GM18507 (cell line): ENCODE results near the gene NCAPD3.
"Not testable (repeated sequence)": the region's sequence is repeated elsewhere in the genome, so short reads cannot be mapped to it uniquely, and the experiment has no call there.

Experiments used
- DNase-seq: peaks from one replicate; pipeline ENCODE4 v3.0.0; 2011; ENCODE audit warnings: low read depth; ENCODE audit not compliant: insufficient read length; ENCODE audit errors: extremely low spot score
- FAIRE-seq: peaks from 2 replicates; lab custom pipeline; 2011; peaks lifted over from hg19 to GRCh38; lab: Jason Lieb, UNC

NCAPD3 gene

GRCh38 chr11:134143801-134144200, 80.0 kb downstream of the NCAPD3 start:
- no peak for DNase-seq
- FAIRE-seq, result no peak

DNA sequence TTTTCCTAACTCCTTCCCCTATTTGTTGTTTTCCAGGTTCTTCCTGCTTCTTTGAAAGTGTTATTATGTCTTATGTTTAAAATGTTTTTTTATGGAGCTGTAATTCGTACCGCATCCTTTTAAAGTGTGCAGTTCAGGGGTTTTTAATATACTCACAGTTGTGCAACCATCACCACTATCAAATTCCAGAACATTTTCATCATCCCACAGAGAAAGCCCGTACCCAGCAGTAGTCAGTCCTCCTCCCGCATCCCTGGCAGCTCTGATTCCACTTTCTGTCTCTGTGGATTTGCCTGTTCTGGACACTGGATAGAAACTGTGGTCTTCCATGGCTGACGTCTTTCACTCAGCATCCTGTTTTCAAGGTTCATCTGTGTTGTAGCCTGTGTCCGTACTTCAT, 81.2 kb downstream of the NCAPD3 start:
- FAIRE-seq (no peak), DNase-seq (no peak)

DNA sequence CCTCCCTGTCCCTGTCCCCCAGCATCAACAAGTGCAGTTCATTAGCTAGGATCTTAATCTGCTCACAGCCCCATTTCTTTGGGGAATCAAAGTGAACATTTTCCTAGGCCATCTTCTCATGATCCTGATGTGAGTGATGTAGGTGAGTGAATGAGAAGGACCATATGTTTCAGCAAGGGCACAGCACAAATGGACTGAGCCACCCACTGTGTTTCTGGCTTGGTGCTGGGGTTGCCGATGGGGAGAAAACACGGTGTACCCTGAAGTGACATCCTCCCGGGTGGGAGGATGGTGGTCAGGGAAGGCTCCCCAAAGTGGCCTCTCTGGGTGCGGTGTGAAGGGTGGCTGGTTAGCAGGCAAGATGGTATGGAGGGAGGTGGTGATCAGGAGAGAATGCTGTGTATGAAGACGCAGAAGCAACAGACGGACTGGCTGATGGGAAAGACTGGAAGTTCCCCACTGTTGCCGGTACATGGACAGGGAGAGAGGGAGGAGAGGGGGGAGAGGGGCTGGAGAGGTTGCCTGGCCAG, 82.7 kb downstream of the NCAPD3 start:
- DNase-seq (no peak), FAIRE-seq (no peak)

- FAIRE-seq (peak; percentile 59), DNase-seq (peak; percentile 9)
Measured at GRCh38 chr11:134139873-134140331, 83.9 kb downstream of the NCAPD3 start.

- no peak for DNase-seq
- FAIRE-seq, result no peak
Measured at GRCh38 chr11:134139303-134139872, 84.4 kb downstream of the NCAPD3 start.

DNA sequence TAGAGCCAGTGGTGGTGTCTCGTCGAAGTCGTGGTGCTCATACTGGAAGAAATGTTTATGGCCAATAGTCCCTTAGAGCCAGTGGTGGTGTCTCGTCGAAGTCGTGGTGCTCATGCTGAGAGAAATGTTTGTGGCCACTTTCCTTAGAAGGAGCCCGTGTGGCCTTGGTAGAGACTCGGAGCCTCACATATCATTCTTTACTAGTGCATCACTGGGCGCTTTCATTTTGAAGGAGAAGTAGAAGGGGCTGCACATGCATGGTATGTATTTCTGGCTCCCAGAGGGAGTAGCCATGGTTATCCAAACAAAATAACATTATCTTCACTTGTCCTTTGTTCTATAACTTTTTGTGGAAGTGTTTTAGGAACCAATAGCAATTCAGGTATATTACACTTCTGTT, 85.4 kb downstream of the NCAPD3 start:
- DNase-seq, result no peak

DNA sequence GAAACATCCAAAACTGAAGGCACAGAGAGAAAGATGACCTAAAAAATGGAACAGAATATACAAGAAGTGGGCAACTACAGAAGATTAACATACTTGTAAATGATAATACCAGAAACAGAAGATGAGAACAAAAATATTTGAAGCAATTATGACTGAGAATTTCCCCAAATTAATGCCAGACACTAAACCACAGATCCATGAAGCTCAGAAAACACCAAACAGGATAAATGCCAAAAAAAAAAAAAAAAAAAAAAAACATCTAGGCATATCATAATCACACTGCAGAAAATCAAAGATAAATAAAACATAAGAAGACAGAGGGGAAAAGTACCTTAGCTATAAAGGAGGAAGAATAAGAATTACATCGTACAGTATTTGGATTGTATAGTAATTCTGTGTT, 89.6 kb downstream of the NCAPD3 start:
- no peak for FAIRE-seq
- no peak for DNase-seq

More for the DNA sequence above, 85.4 kb downstream of the NCAPD3 start:
- FAIRE-seq, result no peak

DNA sequence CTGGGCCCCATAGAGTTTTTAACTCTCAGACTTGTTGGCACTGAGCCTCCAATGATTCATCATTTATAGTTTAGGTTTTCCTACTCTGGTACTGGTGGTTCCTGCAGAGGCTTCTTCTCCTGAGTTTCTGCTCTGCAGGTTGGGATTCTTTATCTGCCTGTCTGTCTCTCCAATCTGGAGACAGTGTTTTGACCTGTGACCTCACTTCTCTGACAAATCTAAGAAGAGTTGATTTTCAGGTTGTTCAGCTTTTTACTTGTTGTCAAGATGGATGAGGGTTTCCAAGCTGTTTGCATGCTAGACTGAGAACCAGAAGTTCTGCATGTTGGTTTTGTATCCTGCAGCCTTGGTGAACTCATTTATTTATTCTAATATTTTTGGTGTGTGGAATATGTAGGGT, 91.0 kb downstream of the NCAPD3 start:
- FAIRE-seq (no peak), DNase-seq (no peak)

DNA sequence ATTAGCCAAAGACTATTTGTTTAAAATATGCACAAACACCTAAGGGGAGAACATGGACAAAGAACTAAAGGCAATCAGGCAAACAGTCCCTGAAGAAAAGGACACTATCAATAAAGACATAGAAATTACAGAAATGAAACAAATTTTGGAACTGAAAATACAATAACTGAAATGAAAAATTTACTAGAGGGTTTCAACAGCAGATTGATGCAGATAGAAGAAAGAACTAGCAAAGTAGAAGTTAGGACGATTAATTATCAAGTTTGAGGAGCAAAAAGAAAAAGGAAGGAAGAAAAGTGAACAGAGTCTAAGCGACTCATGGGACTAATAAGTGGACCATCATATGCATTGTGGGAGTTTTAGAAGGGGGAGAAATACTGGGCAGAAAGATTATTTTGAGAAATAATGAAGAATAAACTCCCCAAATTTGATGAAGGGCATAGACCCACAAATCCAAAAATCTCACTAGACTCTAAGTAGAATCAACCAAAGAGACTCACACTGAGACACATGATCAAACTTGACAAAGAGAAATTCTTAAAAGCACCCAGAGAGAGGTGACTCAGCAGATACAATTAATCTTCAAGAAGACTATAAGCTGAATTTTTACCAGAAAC, 92.0 kb downstream of the NCAPD3 start:
- no peak for FAIRE-seq
- DNase-seq, result no peak

GRCh38 chr11:134126217-134126822, 97.4 kb downstream of the NCAPD3 start:
- DNase-seq (no peak), FAIRE-seq (no peak)

DNA sequence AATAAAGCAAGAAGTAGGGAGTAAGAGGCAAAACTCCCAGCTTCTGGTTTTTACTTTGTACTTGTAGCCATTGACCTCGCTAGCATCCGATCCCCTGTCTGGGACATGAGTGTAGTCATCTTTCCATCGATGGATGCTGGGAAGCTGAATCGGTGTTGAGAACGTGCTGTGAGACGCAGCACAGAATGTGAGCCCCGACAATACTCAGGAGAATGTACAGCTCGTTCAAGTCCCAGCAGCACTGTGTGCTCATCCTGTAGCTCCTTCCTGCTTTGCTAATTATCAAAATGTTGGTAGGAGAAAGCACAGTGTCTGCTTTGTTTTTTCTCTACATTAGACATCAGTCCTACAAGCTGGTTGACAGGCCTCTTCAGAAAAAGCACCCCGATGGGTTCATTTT, 98.3 kb downstream of the NCAPD3 start:
- DNase-seq (no peak), FAIRE-seq (no peak)

GRCh38 chr11:134124660-134125451, 98.9 kb downstream of the NCAPD3 start:
- FAIRE-seq, result no peak
- DNase-seq, result no peak

GRCh38 chr11:134120921-134121526, 102.7 kb downstream of the NCAPD3 start:
- FAIRE-seq, result no peak
- DNase-seq, result no peak

DNA sequence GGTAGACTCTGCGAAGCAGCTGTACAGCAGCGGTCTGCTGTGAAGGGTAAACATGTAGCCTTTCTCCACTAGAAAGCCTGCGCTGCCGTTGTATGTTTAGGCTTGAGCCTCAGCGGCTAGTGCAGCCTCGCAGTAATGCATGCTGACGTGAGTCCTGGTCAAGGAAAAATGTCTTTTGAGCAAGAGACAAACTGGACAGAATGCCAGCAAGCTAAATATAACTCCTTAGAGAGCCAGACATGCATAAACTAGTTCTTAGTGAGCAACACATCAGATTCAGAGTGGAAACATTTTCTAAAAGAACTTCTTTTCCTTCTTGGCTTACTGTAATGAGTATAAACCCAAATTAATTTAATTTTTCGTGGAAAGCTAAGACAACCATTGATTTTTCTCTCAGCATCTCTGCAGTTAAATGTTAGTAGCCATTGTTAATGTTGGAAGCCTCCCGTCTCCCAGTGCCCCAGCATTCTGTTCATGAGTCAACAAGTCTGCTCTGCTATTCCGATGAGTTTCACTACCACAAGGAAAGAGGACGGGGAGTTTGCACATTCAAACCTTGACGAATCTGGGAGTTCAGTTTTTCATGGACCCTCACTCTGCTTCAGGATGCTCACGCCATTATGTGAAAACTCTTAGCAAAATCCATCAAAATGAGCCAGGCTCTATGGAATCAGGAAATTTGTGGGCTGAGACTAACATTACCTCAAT, 103.5 kb downstream of the NCAPD3 start:
- no peak for FAIRE-seq
- no peak for DNase-seq

- FAIRE-seq (no peak), DNase-seq (no peak)
Measured at GRCh38 chr11:134119094-134119493, 104.7 kb downstream of the NCAPD3 start.

DNA sequence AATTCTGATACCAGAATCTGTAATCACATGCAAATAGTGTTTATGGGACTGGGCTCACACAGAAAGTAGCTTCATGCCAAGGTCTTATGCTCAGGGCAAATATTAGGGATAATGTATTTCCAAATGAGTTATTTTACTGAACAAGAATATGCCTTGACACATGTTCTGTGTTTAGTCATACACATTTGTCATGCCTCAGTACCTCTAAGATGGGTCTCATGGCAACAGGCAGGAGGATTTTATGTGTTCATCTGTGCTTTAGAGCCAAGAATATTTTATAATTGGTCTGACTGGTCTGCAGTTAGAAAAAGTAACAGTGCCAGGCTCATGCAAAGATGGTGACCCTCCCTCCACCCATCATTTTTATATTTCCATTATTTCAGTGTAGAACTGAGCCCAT, 105.8 kb downstream of the NCAPD3 start:
- no peak for DNase-seq
- FAIRE-seq, result no peak

DNA sequence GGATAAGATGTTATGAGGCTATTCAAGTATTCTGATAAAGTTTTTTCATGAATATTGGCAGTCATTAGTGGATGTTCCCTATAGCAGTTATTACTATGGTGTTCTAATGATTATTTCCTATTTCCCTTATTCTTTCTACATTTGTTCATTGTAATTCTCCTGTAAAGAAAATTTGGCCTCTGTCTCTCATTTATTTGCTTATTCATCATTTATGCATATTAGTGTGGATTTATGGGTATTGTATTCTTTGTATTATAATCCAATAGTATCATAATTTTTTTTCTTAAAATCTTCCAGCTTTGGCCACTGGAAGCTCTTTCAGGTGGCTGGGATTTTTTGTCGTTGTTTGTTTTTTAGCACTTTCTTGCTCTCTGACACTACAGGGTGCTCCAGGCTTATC, 107.6 kb downstream of the NCAPD3 start:
- FAIRE-seq (no peak), DNase-seq (no peak)

- not testable (repeated sequence) for FAIRE-seq, DNase-seq
Measured at GRCh38 chr11:134113787-134114186, 110.0 kb downstream of the NCAPD3 start.

DNA sequence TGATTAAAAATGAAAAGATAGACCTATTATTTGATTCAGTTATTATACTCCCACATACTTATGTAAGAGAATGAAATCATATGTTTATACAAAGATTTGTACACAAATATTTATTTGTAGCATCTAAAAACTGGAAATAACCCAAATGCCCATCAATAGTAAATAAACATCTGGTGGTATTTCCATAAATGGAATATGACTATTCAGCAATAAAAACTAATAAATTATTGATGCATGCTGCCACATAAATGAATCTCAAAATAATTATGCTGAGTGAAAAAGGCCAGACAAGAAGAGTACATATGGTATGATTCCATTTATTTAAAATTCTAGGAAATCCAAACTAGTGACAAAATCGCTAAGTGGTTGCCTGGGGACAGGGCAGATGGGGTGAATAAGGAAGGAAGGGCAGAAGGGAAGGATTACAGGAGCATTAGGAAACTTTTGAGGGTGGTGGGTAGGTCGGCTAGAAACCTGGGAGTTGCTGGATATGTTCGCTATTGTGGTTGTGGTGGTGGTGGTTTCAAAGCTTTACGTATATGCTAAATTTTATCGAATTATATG, 113.4 kb downstream of the NCAPD3 start:
- FAIRE-seq, result no peak
- DNase-seq, result no peak
